Fibroblast of the aortic adventitia (primary cell): ENCODE results near the gene RPRD2. TPM values are rescaled to one million over a fixed set of nuclear protein-coding genes. Genes with fewer than 3 reads are reported as not detected.
A peak's percentile ranks its signal among the peaks of the same experiment; 100 is the strongest.

Source experiments
- DNase-seq: peaks from one replicate; pipeline ENCODE4 v3.0.0-alpha.2; 2010; ENCODE audit warnings: low read depth
- H3K4me3 ChIP-seq: 2 replicates; pipeline ENCODE4 v1.5.1; 2011; ENCODE audit warnings: low read depth, mild to moderate bottlenecking, control low read depth, low read length, moderate library complexity
- CTCF ChIP-seq: IDR thresholded peaks from 2 replicates; pipeline ENCODE4 v1.5.1; 2011; ENCODE audit warnings: mild to moderate bottlenecking, low read length, control low read depth, inconsistent platforms; ENCODE audit not compliant: insufficient read depth
- total RNA-seq: library from RNA; depleted of rRNA; stranded (reverse); fragments of >200 nt; gene quantifications from 2 replicates; pipeline ENCODE4 v1.2.3, GENCODE V29; 2012; ENCODE audit warnings: low replicate concordance

Gene RPRD2
- total RNA-seq, 1 donor = 19.3 TPM

- DNase-seq = peak; percentile 27
- no peak overlapping the region for H3K4me3 ChIP-seq
- no peak for TF ChIP-seq CTCF
Measured at GRCh38 chr1:150406483-150406882, 42.5 kb downstream of the RPRD2 start.

GRCh38 chr1:150407330-150407729 is 43.4 kb downstream of the RPRD2 start:
- TF ChIP-seq CTCF = no peak
- H3K4me3 ChIP-seq = no peak overlapping the region
- DNase-seq = no peak

- TF ChIP-seq CTCF = no peak
Measured at GRCh38 chr1:150408800-150409199, 44.9 kb downstream of the RPRD2 start.

GRCh38 chr1:150409504-150410362 is 45.8 kb downstream of the RPRD2 start:
- no peak for TF ChIP-seq CTCF
- DNase-seq = no peak
- no peak overlapping the region for H3K4me3 ChIP-seq

More at GRCh38 chr1:150408800-150409199, 44.9 kb downstream of the RPRD2 start:
- no peak overlapping the region for H3K4me3 ChIP-seq
- DNase-seq = no peak

GRCh38 chr1:150410582-150411101 is 46.7 kb downstream of the RPRD2 start:
- H3K4me3 ChIP-seq = no peak overlapping the region
- no peak for TF ChIP-seq CTCF
- DNase-seq = peak; percentile 75

- no peak overlapping the region for H3K4me3 ChIP-seq
- no peak for DNase-seq
- no peak for TF ChIP-seq CTCF
Measured at GRCh38 chr1:150414592-150414991, 50.6 kb downstream of the RPRD2 start.
